Neuron (in vitro differentiated cells): ENCODE measurements around the gene GTF2IRD1.
"Not testable (repeated sequence)": the region's sequence is repeated elsewhere in the genome, so short reads cannot be mapped to it uniquely, and the experiment has no call there.

ENCODE experiments used
- H2AFZ ChIP-seq: one replicate; pipeline ENCODE4 v1.6.1; 2013; ENCODE audit warnings: low read depth, mild to moderate bottlenecking, inconsistent platforms, low read length, moderate library complexity
- H3K27me3 ChIP-seq: one replicate; pipeline ENCODE4 v1.6.1; 2013; ENCODE audit warnings: low read length; ENCODE audit not compliant: insufficient read depth
- H3K36me3 ChIP-seq: one replicate; pipeline ENCODE4 v1.6.1; 2013; ENCODE audit warnings: low read length; ENCODE audit not compliant: insufficient read depth
- H3K4me1 ChIP-seq: one replicate; pipeline ENCODE4 v1.6.1; 2013; ENCODE audit warnings: low read length; ENCODE audit not compliant: insufficient read depth
- H3K4me3 ChIP-seq: 2 replicates; pipeline ENCODE4 v1.5.1; 2013; ENCODE audit warnings: mild to moderate bottlenecking, low read length, moderate library complexity
- H3K9me3 ChIP-seq: one replicate; pipeline ENCODE4 v1.6.1; 2013; ENCODE audit warnings: low read length

The GTF2IRD1 gene, protein sequence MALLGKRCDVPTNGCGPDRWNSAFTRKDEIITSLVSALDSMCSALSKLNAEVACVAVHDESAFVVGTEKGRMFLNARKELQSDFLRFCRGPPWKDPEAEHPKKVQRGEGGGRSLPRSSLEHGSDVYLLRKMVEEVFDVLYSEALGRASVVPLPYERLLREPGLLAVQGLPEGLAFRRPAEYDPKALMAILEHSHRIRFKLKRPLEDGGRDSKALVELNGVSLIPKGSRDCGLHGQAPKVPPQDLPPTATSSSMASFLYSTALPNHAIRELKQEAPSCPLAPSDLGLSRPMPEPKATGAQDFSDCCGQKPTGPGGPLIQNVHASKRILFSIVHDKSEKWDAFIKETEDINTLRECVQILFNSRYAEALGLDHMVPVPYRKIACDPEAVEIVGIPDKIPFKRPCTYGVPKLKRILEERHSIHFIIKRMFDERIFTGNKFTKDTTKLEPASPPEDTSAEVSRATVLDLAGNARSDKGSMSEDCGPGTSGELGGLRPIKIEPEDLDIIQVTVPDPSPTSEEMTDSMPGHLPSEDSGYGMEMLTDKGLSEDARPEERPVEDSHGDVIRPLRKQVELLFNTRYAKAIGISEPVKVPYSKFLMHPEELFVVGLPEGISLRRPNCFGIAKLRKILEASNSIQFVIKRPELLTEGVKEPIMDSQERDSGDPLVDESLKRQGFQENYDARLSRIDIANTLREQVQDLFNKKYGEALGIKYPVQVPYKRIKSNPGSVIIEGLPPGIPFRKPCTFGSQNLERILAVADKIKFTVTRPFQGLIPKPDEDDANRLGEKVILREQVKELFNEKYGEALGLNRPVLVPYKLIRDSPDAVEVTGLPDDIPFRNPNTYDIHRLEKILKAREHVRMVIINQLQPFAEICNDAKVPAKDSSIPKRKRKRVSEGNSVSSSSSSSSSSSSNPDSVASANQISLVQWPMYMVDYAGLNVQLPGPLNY

DNA sequence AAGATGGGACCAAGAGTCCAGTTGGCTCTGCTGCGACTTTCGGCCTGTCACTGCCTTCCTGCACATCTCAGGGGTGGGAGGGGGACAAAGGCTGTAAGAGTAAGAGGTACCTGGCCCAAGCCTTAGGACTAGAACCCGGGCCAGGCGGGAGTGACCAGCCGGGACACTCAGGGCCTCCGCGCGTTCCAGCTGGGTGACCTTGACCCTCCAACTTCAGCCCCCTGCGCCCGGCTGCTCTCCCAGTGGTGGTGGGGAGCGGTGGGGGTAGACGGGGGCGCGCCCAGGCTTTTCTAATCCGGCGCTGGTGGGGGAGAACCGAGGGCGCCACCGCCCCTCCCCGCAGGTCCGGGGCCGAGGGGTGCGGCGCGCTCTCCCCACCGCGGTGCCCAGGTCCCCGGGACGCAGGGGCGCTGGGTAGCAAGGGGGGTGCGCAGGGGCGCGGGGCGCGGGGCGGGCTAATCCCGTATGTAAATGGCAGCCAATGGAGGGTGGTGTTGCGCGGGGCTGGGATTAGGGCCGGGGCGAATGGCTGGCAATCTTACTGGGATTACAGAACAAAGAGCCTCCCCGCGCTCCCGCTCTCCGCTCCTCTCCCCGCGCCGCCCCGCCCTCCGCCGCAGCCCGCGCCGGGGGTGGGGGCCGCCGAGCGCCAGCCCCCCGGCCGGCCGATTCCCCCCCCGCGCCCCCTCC, at the start of gene GTF2IRD1:
Gene GTF2IRD1 (plus strand): TSS at position 585 of the 690 bp plus-strand sequence. CDS start 54,175 bp downstream, outside the sequence.
- Histone ChIP-seq H3K4me1 (peaks cover 11% of the 10 kb centered on the region), H3K9me3 (no peaks in the 10 kb centered on the region), H3K36me3 (peaks cover 3% of the 10 kb centered on the region), H2AFZ (peak within 1 kb of the TSS; percentile 72), H3K27me3 (no peaks in the 10 kb centered on the region), H3K4me3 (peak within 1 kb of the TSS; percentile 52)

DNA sequence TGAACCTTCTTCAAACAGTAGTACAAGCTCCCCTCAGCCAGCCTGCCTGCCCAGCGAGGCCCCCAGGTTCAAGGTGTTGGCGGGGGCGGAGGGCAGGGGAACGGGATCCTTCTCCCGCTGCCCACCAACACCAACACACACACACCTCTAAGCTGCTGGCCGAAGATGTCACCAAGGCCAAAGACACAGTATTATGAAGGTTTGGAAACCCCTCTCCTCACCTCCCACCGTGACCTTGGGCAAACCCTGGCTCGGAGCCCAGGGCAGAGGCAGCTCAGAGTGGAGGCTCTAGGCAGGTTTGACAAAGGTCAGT, 49.4 kb upstream of the GTF2IRD1 start:
- no peaks in the 10 kb centered on the region for H3K4me1 ChIP-seq
- H3K4me3 ChIP-seq: no peak overlapping the region
- no peak overlapping the region for H2AFZ ChIP-seq
- no peaks in the 10 kb centered on the region for H3K27me3 ChIP-seq
- no peaks in the 10 kb centered on the region for H3K9me3 ChIP-seq
- H3K36me3 ChIP-seq: peaks cover 33% of the 10 kb centered on the region

DNA sequence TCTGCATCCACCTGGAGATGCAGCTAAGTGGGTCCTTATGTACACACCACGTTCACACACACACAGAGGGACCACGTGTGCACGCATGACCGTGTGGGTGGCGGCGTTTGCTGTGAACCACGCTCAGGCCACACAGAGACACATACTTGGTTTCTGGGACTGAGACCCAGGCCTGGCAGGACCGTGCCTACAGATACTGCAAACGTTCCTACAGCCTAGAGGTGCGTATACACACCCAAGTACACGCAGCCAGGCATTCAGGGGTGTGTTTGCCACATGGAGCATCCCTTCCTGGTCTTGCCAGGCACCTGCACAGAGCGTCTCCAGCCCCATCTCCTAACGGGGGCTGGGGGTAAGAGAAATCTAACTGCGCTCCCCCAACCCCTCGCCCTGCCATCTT, 49.0 kb upstream of the GTF2IRD1 start:
- H3K36me3 ChIP-seq: peaks cover 33% of the 10 kb centered on the region
- no peaks in the 10 kb centered on the region for H3K27me3 ChIP-seq
- H2AFZ ChIP-seq: no peak overlapping the region
- no peaks in the 10 kb centered on the region for H3K9me3 ChIP-seq
- no peaks in the 10 kb centered on the region for H3K4me1 ChIP-seq
- H3K4me3 ChIP-seq: no peak overlapping the region

DNA sequence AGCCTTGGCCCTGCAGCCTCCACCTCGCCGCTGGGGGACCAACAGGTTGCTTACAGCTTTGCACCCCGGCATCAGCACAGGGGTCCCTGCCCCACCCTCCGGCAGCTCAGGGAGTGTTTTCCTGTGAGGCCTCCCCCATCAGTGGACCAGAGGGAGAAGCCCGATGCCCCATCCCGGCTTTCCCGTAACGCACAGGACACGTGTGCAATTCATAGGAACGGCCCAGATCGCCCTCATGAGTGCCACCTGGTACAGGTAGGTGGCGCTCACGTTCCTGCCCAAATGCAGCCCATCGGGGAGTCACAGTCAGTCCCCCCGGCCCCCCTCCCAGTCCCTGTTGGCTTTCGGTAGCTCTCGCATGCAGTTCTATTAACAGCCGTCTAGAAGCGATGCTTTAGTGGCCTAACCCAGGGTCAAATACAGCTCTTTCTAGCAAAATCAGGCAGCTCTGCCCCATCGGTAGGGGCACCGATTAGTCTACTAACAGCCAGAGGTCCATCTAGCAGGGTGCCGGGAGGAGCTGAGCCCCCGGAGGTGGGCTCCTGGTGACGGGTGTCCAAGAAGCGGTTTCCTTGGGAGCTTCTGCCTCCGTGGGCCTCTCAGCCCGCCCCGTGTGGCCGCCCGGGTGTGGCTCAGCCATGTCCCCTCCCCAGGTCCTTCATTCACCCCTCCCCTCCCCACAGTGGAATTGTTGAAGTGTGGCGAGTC, 48.4 kb upstream of the GTF2IRD1 start:
- Histone ChIP-seq H3K36me3 (peaks cover 30% of the 10 kb centered on the region), H3K9me3 (no peaks in the 10 kb centered on the region), H3K4me3 (no peak overlapping the region), H2AFZ (no peak overlapping the region), H3K27me3 (no peaks in the 10 kb centered on the region), H3K4me1 (no peaks in the 10 kb centered on the region)

DNA sequence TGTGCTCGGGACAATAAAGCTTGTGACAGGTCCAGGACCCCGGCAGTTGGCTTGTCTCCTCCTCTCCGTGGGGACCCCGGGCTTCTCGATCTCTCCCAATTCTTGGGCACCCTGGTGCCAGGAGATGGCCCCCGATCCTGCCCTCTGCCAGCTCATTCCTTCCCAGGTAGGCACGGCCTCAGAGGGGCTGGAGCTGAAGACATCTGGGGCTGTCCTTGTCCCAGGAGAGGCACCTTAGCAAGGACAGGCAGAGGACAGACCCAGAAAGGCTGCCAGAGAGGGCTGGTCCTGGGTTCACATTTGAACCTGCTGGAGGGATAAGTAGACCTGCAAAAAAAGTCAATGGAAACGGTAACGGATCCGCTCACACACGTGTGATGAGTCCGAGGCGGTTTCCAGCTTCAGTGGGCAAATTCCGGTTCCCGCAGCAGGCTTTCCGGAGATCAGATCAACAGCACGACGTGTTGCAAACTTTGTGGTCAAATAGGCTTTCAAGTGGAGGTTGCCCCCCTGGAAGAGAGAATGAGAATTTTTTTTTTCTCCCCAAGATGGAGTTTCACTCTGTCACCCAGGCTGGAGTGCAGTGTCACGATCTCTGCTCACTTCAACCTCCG, 47.7 kb upstream of the GTF2IRD1 start:
- H3K4me3 ChIP-seq: no peak overlapping the region
- H3K9me3 ChIP-seq: no peaks in the 10 kb centered on the region
- peaks cover 25% of the 10 kb centered on the region for H3K36me3 ChIP-seq
- H3K27me3 ChIP-seq: no peaks in the 10 kb centered on the region
- H3K4me1 ChIP-seq: no peaks in the 10 kb centered on the region
- no peak overlapping the region for H2AFZ ChIP-seq

DNA sequence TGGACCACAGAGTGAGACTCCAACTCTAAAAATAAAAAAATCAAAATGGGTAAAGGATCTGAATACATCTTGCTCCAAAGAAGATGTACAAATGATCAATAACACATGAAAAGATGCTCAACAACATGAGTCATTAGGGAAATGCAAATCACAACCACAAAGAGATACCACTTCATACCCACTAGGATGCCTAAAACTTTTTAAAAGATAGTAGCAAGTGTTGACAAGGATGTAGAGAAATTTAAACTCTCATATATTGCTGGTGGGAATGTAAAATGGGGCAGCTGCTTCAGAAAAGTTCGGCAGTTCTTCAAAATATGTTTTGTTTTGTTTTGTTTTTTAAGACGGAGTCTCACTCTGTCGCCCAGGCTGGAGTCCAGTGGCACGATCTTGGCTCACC, 45.7 kb upstream of the GTF2IRD1 start:
- no peaks in the 10 kb centered on the region for H3K9me3 ChIP-seq
- peaks cover 19% of the 10 kb centered on the region for H3K36me3 ChIP-seq
- no peak overlapping the region for H2AFZ ChIP-seq
- no peak overlapping the region for H3K4me3 ChIP-seq
- no peaks in the 10 kb centered on the region for H3K4me1 ChIP-seq
- no peaks in the 10 kb centered on the region for H3K27me3 ChIP-seq

DNA sequence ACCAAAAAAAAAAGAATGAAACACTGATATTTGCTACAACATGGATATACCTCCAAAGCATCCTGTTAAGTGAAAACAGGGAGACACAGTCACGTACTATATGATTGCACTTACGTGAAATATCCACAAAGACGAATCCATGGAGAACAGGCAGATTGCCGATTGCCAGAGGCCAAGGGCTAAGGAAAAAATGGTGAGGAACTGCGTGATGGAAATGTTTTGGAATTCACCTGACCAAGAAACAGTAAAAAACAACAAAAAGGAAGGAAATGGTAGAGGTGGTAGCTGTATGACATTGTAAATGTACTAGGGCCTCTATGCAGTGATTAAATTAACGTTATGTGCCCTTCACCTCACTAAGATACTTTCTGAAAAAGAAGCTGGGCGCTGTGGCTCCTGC, 44.1 kb upstream of the GTF2IRD1 start:
- Histone ChIP-seq H3K4me3 (no peak overlapping the region), H2AFZ (no peak overlapping the region), H3K9me3 (no peaks in the 10 kb centered on the region), H3K27me3 (no peaks in the 10 kb centered on the region), H3K4me1 (no peaks in the 10 kb centered on the region), H3K36me3 (peaks cover 8% of the 10 kb centered on the region)

DNA sequence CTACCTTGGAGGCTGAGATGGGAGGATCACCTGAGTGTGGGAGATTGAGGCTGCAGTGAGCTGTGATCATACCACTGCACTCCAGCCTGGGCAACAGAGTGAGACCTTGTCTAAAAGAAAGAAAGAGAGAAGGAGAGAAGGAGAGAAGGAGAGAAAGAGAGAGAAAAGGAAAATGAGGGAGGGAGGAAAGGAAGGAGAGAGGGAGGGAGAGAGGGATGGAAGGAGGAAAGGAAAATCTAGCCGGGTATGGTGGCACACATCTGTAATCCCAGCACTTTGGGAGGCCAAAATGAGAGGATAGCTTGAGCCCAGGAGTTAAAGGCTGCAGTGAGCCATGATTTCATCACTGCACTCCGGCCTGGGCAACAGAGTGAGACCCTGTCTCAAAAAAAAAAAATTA, 42.9 kb upstream of the GTF2IRD1 start:
- no peaks in the 10 kb centered on the region for H3K27me3 ChIP-seq
- H3K4me1 ChIP-seq: no peaks in the 10 kb centered on the region
- no peaks in the 10 kb centered on the region for H3K9me3 ChIP-seq

DNA sequence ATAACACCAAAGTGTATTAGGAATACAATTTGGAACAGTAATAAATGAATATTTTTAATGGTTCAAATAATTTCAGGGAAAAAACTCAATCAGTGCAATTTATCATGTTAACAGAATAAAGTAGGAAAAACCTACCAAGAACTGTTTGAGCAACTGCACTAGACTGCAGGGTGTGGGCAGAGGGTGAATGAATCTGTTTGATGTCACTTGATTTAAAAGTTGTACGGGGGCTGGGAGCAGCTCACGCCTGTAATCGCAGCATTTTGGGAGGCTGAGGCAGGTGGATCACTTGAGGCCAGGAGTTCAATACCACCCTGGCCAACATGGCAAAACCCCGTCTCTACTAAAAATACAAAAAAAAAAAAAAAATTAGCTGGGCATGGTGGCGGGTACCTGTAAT, 42.1 kb upstream of the GTF2IRD1 start:
- H3K27me3 ChIP-seq, H3K4me3 ChIP-seq, H3K36me3 ChIP-seq, H3K4me1 ChIP-seq, H2AFZ ChIP-seq, H3K9me3 ChIP-seq: not testable (repeated sequence)

More for the DNA sequence above, 42.9 kb upstream of the GTF2IRD1 start:
- H3K36me3 ChIP-seq: no peaks in the 10 kb centered on the region
- no peak overlapping the region for H3K4me3 ChIP-seq
- H2AFZ ChIP-seq: no peak overlapping the region

DNA sequence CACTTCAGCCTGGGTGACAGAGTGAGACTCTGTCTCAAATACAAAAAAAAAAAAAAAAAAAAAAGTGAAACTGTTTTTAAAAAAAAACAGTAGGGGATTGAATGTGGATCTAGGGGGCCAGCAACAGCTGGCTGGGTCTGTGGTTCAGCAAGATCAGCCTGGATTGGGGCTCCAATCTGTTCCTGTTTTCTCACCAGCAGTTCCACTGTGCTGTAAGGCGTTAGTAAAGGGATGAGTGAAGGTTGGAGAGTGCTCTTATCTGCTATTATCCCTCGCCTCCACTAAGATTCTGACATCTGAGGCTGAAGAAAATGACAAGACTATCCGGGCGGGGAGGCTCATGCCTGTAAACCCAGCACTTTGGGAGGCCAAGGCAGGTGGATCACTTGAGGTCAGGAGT, 41.6 kb upstream of the GTF2IRD1 start:
- Histone ChIP-seq H3K4me1 (no peaks in the 10 kb centered on the region), H2AFZ (no peak overlapping the region), H3K36me3 (no peaks in the 10 kb centered on the region), H3K4me3 (no peak overlapping the region), H3K27me3 (no peaks in the 10 kb centered on the region), H3K9me3 (no peaks in the 10 kb centered on the region)

DNA sequence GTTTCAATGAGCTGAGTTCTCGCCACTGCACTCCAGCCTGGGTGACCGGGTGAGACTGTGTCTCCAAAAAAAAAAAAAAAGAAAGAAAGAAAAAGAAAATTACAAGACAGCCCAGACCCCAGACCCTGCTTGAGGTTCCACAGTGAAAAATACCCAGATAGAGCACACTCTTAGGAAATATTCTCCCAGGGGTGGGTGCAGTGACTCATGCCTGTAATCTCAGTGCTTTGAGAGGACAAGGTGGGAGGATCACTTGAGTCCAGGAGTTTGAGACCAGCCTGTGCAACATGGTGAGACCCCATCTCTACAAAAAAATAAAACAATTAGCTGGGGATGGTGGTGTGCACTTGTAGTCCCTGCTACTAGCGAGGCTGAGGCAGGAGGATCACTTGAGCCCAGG, 41.1 kb upstream of the GTF2IRD1 start:
- no peaks in the 10 kb centered on the region for H3K4me1 ChIP-seq
- no peaks in the 10 kb centered on the region for H3K36me3 ChIP-seq
- no peaks in the 10 kb centered on the region for H3K9me3 ChIP-seq
- H3K4me3 ChIP-seq: no peak overlapping the region
- no peaks in the 10 kb centered on the region for H3K27me3 ChIP-seq
- H2AFZ ChIP-seq: no peak overlapping the region

DNA sequence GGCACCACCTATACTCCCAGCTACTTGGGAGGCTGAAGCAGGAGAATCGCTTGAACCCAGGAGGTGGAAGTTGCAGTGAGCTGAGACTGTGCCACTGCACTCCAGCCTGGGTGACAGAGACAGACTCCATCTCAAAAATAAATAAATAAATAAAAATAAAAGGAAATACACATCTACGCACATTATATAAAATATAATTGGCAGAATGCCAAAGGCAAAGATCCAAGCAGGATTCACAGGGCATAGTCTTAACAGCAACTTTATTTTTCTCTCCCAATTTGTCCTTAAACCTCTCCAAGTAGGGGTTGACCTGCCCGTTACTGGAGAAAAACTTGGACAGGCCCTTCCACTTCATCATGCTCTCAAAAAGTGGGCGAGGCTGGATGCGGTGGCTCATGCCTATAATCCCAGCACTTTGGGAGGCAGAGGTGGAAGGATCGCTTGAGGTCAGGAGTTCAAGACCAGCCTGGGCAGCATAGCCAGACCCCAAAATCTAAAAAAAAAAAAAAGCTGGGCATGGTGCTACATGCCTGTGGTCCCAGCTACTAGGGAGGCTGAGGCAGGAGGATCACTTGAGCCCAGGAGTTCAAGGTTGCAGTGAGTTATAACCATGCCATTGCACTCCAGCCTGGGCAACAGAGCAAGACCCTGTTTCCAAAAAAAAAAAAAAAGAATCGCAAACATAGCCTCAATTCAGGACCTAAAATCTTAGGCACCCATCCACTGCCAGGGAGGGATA, 38.9 kb upstream of the GTF2IRD1 start:
- H3K4me1 ChIP-seq, H3K36me3 ChIP-seq, H3K27me3 ChIP-seq, H3K4me3 ChIP-seq, H2AFZ ChIP-seq, H3K9me3 ChIP-seq: not testable (repeated sequence)
